Kidney (tissue), 14 donors: ENCODE data around the gene FERMT3. TPM values are rescaled to one million over a fixed set of nuclear protein-coding genes. Genes with fewer than 3 reads are reported as not detected.

Source experiments
- DNase-seq, 5 donors: peaks; one replicate each; pipeline ENCODE4 v3.0.0-alpha.2; 2013 to 2020
- FAIRE-seq: peaks from 2 replicates; lab custom pipeline; 2012; peaks lifted over from hg19 to GRCh38; lab: Jason Lieb, UNC
- H3K27ac ChIP-seq, 2 donors: one replicate each; pipeline ENCODE4 v1.7.0; 2013; ENCODE audit warnings: low read depth in 2 of 2, low read length in 2 of 2, inconsistent platforms in 1 of 2
- H3K27me3 ChIP-seq: one replicate; pipeline ENCODE4 v1.7.1; 2013; ENCODE audit warnings: low read length, inconsistent platforms; ENCODE audit not compliant: control insufficient read depth, insufficient read depth
- H3K36me3 ChIP-seq, 3 donors: one replicate each; pipeline versions ENCODE4 v1.7.0 to v1.7.1; 2013; ENCODE audit warnings: low read length in 3 of 3, control low read depth in 1 of 3, inconsistent platforms in 1 of 3; ENCODE audit not compliant: insufficient read depth in 3 of 3, control insufficient read depth in 2 of 3
- H3K4me1 ChIP-seq, 3 donors: one replicate each; pipeline versions ENCODE4 v1.7.0 to v1.7.1; 2013; ENCODE audit warnings: low read length in 3 of 3, inconsistent platforms in 1 of 3, low read depth in 1 of 3; ENCODE audit not compliant: control insufficient read depth in 2 of 3, insufficient read depth in 2 of 3
- H3K4me3 ChIP-seq, 3 donors: one replicate each; pipeline versions ENCODE4 v1.7.0 to v1.8.1; 2013; ENCODE audit warnings: low read length in 3 of 3, control low read depth in 1 of 3, inconsistent platforms in 1 of 3
- H3K9ac ChIP-seq, 3 donors: one replicate each; pipeline versions ENCODE4 v1.7.0 to v1.7.1; 2013; ENCODE audit warnings: low read length in 3 of 3, control low read depth in 1 of 3, inconsistent platforms in 1 of 3
- H3K9me3 ChIP-seq, 3 donors: one replicate each; pipeline versions ENCODE4 v1.7.0 to v1.7.1; 2013; ENCODE audit warnings: low read length in 3 of 3, control low read depth in 1 of 3, inconsistent platforms in 1 of 3; ENCODE audit not compliant: control insufficient read depth in 2 of 3, insufficient read depth in 1 of 3
- intact Hi-C: fragments of 100-400 bp; cut with DNase I; formaldehyde crosslinking; loops from one replicate; pipeline ENCODE4 v1.11.1; 2022
- polyA plus RNA-seq: library from polyadenylated mRNA; stranded (reverse); fragments of 350-450 nt; fragmentation: Illumina TruSeq; extraction: RNeasy Lipid Tissue Mini Kit (QIAGEN cat#74804); gene quantifications from one replicate; pipeline ENCODE4 v1.2.3, GENCODE V29; 2014; ENCODE audit warnings: low read depth, low replicate concordance; ENCODE audit not compliant: insufficient read depth
- total RNA-seq: library from RNA; stranded (reverse); fragmentation: NEBNext Ultra II Directional; extraction: Animal tissue kit (Norgen Biotek cat#: 25700); gene quantifications from one replicate; pipeline ENCODE4 v1.2.1, GENCODE V29; 2021
- TF ChIP-seq, protein P1 (sequence below): IDR thresholded peaks from 3 replicates; pipeline ENCODE4 v1.5.1; 2012; ENCODE audit warnings: mild to moderate bottlenecking, moderate library complexity, borderline replicate concordance; ENCODE audit not compliant: insufficient read depth; ENCODE audit errors: extremely low read depth
- donor health status: control.
- donor health status: control.
- donor health status: control.
- donor health status: control.
- donor health status: control.
- donor health status: DM: yes; HTN: yes; CAD: no.
- donor health status: Normal renal cell carcinoma (clear cell type).

Gene FERMT3
- total and polyA plus RNA-seq, 2 donors from 2014 or later, result 11.8 to 36.3 TPM

- H3K9me3 ChIP-seq, result peaks cover 0 to 3% (median 0%) of the 10 kb centered on the region in 3 donors
- H3K4me3 ChIP-seq, result no peak overlapping the region
- no peak for DNase-seq
- H3K27me3 ChIP-seq, result no peaks in the 10 kb centered on the region
- no peak overlapping the region for H3K9ac ChIP-seq
- H3K36me3 ChIP-seq, result no peaks in the 10 kb centered on the region
- TF ChIP-seq, protein P1, sequence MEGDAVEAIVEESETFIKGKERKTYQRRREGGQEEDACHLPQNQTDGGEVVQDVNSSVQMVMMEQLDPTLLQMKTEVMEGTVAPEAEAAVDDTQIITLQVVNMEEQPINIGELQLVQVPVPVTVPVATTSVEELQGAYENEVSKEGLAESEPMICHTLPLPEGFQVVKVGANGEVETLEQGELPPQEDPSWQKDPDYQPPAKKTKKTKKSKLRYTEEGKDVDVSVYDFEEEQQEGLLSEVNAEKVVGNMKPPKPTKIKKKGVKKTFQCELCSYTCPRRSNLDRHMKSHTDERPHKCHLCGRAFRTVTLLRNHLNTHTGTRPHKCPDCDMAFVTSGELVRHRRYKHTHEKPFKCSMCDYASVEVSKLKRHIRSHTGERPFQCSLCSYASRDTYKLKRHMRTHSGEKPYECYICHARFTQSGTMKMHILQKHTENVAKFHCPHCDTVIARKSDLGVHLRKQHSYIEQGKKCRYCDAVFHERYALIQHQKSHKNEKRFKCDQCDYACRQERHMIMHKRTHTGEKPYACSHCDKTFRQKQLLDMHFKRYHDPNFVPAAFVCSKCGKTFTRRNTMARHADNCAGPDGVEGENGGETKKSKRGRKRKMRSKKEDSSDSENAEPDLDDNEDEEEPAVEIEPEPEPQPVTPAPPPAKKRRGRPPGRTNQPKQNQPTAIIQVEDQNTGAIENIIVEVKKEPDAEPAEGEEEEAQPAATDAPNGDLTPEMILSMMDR, result no peak
- no peak overlapping the region for H3K27ac ChIP-seq
- FAIRE-seq, result no peak
- H3K4me1 ChIP-seq, result peaks cover 0 to 8% (median 6%) of the 10 kb centered on the region in 3 donors
- intact Hi-C loops, result no loop called here
Measured at GRCh38 chr11:64176751-64177150, 29.8 kb upstream of the FERMT3 start.

DNA sequence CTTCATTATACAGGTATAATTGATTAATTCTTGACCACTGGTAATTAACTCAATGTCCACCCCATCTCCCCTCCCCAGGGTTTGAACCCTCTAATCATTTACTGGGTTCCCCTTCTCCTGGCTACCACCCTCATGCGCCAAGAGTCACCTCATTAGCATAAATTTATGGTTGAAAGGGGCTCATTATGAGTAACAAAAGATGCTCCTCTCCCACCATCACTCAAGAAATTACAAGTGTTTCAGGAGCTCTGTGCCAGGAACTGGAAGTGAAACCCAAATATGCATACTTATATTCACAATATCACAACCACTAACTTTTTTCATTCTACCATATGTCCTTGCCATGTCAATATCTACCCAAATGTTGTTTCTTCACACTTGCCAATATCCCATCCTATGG lies 28.3 kb upstream of the FERMT3 start:
- DNase-seq (no peak), FAIRE-seq (no peak)
- no peaks in the 10 kb centered on the region for H3K27me3 ChIP-seq
- TF ChIP-seq, protein P1, result no peak
- peaks cover 0 to 11% (median 10%) of the 10 kb centered on the region in 3 donors for H3K4me1 ChIP-seq
- H3K9me3 ChIP-seq, result peaks cover 0 to 3% (median 0%) of the 10 kb centered on the region in 3 donors
- intact Hi-C loops, result no loop called here
- H3K4me3 ChIP-seq, result no peak overlapping the region
- H3K36me3 ChIP-seq, result no peaks in the 10 kb centered on the region
- H3K27ac ChIP-seq, result no peak overlapping the region
- no peak overlapping the region for H3K9ac ChIP-seq

DNA sequence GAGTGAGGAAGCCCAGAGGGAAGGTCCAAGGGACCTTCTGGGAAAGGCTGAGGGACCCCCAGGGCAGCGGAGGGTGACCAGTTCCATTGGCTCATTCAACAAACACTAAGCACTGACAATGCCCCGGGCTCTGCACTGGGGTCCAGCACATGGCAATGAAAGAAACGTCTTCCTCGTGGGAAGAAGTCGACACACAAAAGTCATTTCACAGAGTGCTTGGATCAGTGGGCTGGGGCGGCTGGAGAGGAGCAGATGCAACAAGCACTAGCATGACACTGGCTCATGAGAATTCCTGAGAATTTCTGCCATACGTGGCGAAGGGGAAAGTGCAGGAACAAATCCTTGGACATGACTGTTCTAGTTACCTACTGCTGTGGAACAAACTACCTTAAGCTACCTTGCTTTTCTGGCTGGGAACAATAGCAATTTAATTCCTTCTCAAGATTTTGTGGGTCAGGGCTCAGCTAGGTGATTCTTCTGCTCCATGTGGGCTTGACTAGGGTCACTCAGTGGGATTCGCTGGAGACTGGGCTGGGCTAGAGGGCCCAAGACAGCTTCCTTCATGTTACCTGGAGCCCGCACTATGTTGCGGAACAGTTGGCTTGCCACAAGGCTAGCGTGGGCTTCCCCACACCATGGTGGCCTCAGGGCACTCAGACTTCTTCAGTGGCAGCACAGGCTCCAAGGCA lies 27.4 kb upstream of the FERMT3 start:
- Histone ChIP-seq H3K36me3 (no peaks in the 10 kb centered on the region), H3K4me3 (no peak overlapping the region), H3K27me3 (no peaks in the 10 kb centered on the region), H3K9me3 (no peaks in the 10 kb centered on the region), H3K27ac (no peak overlapping the region), H3K9ac (no peak overlapping the region), H3K4me1 (peaks cover 0 to 16% (median 11%) of the 10 kb centered on the region in 3 donors)
- intact Hi-C loops, result no loop called here
- DNase-seq (no peak), FAIRE-seq (no peak)
- TF ChIP-seq, protein P1, result no peak

GRCh38 chr11:64180891-64181290 lies 25.6 kb upstream of the FERMT3 start:
- DNase-seq (no peak), FAIRE-seq (no peak)
- peaks cover 0 to 23% (median 16%) of the 10 kb centered on the region in 3 donors for H3K4me1 ChIP-seq
- TF ChIP-seq, protein P1, result no peak
- intact Hi-C loops, result no loop called here
- no peaks in the 10 kb centered on the region for H3K27me3 ChIP-seq
- H3K27ac ChIP-seq, result no peak overlapping the region
- H3K36me3 ChIP-seq, result no peaks in the 10 kb centered on the region
- H3K9ac ChIP-seq, result no peak overlapping the region
- no peaks in the 10 kb centered on the region for H3K9me3 ChIP-seq
- H3K4me3 ChIP-seq, result no peak overlapping the region
